Stimulated activated CD8-positive, alpha-beta memory T cell treated with anti-CD3 and anti-CD28 coated beads, Interleukin-12 subunit alpha, Interleukin-12 subunit beta, amount 100 ng/mL, for 1 hour (primary cell): Measurements from ENCODE around the gene SEMA3G.

Experiments
- DNase-seq: peaks from one replicate; pipeline ENCODE4 v3.0.0-alpha.2; 2020; ENCODE audit warnings: low read depth

SEMA3G gene

DNA sequence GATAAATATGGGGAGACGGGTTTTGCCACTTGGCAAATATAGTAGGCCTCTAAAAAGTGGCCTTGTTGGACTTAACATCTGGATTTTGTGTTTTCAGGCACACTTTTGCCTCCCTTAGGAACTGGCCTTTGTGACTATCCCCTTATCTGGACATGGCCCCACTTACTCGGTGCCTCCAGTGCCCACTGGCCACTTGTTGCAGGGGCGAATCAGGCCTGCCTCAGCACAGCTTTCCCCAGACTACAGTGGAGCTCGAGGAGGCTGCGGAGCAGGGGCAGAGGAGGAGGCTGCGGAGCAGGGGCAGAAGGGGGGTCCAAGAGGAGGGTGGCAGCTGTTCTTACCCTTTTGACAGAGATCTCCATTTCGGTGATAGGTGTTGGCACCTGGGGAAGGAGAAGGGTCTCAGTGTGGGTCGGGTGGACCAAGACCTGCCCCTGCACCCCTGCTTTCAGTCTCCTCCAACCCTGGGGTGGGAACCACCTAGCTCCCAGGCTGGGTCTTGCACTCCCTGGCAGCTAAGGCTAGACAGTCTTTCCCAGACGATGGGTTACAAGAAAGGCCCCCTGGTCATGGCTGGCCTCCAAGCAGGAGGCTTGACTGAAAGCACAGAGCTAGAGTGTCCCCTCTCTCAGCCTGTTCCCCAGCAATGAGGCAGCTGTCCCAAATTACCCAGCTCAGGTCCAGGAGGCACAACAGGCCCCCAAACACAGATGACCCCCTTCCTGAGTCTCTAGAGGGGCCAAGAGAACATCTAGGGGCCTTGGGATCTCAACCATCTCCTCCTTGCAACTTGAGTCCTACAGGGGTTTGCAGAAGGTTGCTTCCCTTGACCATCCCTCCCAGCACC, 6.1 kb downstream of the SEMA3G start:
- DNase-seq = no peak

DNA sequence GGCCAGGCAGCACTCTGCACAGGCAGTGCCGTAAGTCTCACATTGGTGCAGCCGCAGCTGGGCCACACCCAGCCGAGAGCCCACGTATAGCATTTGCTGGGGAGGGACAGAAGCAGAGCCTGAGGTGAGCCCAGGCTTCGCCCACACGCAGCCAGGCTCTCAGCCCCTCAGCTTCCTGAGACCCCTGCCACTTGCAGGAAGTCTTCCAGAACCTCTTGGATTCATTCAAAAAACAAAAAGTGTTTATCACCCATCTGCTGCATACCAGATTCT, 6.9 kb downstream of the SEMA3G start:
- no peak for DNase-seq

DNA sequence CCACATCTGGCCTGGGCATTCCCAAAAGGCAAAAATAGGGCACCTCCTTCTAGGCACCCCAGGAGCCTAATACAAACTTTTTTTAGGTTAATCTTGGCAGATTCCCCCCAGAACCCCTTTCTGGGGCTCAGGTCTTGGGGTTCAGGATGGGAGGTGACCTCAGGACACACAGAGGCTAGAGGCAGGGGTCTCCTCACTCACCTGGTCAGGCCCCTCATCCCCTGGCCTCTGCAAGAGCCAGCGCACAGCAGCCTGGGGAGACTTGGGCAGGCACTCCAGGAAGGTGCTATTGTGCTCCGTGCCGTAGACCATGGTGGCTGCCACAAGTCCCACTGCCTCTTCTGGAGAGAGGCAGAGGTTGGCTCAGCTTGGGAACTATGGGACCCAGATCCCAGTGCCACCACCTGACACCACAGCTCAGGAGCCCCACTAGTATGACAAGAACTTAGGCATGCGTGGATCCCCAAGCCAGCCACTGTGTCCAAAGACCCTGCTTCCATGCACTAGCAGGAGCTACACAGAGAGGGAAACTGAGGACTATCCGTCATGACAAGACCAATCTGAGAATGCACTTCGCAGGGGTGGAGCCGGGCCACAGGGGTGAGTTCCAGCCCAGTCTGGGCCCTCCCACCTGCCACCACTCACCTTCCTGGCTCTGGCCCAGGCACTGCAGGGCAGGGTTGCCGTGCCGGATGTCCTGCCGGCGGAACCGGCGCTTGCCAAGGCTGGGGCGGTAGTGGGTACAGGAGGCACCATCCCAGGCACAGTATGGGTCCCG, 7.4 kb downstream of the SEMA3G start:
- no peak for DNase-seq

DNA sequence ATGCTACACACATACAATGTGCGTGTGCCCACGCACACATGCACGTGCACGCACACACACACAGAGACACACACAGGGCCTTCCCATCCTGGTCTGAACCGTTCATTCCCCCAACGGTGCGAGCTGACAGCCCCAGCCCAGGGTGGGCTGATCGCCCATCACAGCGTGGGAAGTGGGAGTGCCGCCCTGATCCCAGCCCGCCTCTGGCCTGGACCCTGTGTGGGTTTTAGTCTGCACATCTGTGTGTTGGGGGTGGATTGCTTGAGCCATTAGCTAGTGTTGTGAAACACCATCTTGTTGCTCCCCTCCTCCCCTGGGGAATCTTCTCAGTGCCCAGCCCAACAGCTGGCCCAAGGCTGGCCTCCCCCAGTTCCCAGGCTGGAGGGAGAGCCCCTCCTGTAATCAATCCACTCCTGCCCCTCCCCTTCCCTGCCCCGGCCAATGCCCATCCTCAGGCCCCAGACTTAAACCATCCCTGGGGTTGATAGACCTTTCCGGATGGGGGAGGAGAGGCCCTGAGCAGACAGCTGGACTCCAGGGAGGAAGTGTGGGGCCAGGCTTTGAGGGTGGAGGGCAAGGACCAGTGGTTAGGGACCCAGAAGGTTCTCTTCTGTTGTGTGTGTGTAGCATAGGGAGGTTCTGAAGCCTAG, 8.3 kb downstream of the SEMA3G start:
- no peak for DNase-seq

DNA sequence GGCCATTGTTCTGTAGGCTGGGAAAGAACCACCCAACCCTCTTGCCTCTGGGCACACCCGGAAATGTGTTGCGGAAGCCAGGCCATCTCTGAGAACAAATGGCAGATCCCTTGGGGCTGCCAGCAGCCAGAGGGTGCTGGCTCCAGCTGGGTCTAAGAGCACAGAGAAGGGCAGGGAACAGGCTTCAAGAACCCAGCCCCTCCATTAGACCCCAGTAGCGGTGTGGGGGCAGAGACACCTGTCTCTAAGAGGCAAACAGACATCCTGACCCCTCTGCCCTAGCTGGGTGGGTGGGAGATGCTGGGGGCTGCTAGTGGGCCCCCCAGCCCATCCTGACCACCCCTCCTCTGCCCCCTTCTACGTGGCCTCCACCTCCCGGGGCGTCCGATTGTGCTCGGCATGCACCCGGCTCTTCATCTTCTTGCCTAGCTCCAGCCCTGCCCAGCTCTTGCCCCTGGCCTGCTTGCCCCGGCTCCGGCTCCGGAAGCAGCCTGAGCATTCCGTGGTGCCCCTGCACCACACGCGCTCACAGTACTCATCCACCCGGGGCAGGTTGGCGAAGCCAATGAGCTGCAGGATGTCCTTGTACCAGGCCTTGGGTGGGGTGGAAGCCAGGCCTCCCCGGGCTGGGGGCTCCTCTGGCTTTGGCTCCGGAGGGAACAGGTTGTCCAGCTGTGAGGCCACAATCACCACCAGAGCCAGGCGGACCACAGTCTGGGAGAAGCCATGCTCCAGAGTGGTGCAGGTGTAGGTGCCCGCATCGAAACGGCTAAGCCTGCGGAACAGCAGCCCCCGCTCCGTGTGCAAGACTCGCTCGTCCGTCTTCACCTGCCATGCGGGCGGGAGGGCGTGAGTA, 9.4 kb downstream of the SEMA3G start:
- DNase-seq = no peak

DNA sequence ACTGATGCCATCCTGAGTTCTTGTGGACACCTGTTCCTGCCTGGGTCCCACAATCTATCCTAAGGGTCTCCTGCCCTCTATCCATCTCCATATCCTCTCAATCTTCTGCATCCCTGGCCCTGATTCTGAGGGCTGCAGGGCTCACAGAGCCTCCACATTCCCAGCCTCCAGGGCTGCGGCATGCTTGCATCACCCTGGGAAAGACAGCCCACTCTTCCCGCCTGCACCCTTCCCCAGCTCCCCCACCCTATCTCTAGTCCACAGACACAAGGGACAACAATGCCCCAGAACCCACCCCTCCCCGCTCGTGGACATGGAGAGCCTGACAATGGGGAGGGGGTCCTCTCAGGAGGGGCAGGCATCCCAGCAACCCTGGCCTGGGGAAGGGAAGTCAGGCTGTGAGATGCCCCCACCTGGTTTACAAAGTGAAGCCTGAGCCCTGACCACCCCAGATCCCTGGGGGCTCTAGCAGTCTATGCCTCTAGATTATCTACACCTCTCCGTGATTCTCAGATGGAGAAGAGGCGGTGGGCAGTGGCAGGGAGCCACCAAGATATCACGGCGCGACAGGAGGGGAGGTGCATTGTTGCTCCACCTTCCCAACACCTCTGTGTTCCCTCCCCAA, 10.3 kb downstream of the SEMA3G start:
- no peak for DNase-seq

DNA sequence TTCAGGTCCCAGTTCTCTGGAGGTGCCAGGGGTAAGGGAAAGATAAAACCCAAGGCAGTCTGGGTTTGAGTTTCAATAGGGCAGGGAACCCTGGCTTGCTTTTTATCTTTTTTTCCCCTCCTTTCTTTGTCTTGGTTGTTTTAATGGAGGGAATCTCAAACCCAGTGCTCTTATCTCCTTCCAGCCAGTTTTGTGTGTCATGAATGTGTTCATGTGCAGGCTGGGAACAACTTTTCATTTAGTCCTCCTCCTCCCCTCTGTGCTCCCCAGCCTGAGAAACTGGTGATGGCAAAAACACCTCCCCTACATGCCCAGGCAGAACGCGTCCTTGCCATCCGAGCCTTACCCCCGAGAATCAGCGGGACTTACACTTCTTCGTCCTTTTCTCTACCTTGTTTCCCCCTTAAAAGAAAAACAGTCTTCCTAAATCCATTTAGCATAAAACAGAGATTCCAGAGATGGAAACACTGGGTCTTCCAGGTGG, 10.9 kb downstream of the SEMA3G start:
- no peak for DNase-seq

DNA sequence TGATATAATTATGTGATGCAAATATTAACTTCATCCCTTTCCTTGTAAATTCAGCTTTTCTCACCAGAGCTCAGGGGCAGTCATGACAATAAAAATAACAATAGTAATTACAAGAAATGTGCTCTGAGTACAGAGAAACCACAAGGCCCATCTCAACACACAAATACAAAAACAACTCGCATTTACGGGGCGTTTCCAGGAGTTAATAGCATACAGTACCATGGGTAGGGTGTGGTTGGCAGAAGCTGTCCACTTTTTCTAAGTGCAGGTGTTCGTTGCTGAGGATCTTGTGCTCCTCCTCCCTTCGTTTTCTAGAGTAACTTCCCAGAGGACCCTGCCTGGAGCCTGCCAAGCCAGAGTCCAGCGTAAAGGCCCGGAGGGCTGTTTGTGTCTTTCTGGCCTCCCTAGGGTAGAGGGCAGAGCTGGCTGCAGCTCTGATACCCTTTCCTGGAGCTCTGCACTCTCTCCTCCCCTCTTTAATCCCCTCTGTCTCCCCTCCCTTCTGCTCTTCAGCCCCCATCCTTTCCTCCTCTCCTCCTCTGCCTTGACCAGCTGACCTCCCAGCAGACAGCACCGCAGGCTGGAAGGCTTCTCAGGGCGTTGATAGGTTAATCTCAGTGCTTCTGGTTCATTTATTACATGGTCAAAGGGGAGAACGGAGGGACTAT, 11.4 kb downstream of the SEMA3G start:
- no peak for DNase-seq

DNA sequence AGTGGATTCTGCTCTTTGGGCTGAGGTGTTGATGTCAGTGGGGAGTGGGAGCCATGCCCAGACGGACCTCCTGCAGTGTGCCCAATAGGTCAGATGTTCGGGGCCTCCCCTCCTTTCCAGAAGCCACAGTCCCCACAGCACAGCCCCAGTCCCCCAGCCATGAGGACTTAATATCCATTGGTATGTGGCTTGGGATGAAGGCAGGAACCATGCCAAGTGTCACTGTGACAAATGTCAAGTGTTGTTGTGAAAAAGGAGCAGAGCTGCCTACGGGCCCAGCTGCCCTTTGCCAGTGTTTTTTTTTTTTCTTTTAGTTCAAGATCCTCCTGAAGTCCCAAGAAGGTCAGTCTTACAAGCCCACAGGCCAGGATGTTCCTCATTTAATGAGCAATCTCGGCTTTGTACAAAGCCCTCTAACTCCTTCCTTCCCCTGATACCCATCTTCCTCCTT, 12.2 kb downstream of the SEMA3G start:
- no peak for DNase-seq

DNA sequence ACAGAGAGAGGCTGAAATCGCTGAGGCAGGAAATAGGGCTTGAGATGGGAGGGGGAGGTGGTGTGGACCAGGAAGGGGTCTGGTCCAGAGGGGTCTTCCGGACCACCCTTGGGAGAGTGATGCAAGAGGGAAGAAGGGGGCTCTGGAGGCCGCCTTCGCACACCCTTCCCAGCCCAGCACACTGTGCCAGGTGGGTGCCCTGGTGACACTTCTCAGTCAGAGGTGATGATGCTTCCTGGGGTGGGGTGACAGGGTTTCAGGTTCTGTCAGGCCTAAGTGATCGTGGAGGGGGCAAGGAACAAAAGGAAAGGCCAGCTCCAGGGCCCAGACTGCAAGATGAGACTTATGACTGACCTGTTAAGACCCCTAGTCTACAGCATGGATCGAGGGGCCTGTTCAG, 12.7 kb downstream of the SEMA3G start:
- no peak for DNase-seq

DNA sequence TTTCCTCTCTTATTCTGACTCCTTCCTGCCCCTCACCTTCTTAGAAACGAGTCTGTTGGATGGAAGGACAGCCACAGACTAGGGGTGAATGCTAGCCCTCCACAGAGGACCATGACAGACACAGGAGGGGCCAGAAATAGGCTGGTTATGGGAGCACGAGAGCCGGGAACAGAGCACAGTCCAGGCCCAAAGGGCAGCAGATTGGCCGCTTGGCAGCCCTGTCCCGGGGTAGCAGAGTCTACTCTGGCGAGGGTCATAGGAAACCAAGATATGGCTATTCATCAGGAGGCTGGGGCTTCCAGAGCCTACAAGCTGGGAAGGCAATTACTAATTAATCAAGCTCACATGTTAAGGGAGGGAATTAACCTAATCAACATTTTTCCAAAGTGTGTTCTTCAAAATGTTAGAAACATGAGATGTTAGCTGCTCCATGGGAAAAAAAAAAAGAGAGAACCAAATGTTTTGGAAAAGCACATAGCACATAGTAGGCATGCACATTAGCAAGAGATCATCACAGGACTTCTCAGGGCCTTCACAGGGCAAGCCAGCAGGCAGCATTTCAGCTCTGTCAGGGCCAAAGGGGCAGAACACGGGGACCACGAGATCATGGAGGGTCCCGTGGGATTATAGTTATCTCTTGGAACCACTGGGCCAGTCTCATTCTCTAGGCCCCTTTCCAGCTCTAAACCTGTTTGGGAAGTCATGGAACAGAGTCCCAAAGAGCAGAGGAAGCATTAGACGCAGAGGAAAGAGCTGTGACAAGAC, 13.3 kb downstream of the SEMA3G start:
- no peak for DNase-seq

DNA sequence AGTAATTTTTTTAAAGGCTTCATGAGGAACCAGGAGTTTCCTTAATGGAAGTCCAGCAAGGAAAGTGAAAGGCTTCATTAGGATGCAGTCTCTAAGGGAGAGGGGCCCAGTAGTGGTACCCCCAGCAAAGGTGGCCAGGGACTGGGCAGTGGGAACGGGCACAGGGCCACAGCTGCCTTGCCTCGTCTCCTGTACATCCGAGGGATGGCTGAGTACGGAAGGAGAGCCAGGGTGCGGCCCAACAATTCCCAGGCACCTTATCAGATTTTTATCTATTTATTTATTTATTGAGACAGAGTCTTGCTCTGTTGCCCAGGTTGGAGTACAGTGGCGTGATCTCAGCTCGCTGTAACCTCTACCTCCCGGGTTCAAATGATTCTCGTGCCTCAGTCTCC, 14.5 kb downstream of the SEMA3G start:
- DNase-seq = no peak

DNA sequence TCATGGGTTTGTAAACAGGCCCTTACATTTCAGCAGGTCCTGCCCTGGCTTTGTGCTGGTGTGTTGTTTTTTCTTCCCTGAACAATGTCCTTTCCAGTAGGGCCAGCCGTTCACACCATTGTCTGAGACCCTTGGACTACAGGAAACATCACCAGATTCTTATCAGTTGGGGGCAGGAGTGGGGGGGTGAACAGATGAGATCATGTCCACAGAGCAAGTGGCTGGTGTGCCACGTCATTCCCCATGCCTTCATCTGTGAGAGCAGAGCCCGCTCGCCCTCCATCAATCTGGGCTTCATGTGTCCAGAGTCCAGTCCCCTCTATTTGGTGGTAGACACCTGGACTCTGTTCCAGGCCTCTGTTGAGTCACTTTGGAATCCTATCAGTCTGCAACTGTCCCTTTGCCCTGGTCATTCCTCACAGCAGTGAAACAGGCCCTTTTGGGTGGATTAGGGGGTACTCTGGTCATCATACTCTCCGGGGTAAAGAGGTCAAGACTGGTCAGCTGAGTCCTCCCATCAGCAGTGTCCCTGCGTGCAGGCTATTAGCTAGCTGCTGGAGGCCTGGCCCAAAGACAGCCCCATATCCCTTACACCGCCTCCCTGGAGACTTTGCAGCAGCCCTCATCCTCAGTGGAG, 15.0 kb downstream of the SEMA3G start:
- DNase-seq = no peak

DNA sequence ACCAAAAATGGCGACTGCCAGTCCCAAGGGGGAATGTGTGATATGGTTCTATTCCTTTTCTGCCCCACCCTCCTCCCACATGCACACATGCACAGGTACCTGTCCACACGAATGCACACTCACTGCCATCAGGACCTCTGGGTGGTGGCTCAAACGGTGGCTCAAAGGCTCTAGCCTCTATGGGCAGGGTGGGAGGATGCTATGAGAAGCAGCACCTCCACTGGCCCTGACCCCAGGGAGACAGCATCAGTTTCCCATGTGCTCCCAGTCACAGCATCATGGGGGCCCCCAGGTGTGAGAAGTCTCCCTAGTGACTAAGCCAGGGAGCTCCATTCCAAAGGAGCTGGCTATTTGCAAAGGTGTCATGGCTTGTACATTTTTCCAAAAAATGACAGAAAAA, 15.9 kb downstream of the SEMA3G start:
- DNase-seq = no peak

DNA sequence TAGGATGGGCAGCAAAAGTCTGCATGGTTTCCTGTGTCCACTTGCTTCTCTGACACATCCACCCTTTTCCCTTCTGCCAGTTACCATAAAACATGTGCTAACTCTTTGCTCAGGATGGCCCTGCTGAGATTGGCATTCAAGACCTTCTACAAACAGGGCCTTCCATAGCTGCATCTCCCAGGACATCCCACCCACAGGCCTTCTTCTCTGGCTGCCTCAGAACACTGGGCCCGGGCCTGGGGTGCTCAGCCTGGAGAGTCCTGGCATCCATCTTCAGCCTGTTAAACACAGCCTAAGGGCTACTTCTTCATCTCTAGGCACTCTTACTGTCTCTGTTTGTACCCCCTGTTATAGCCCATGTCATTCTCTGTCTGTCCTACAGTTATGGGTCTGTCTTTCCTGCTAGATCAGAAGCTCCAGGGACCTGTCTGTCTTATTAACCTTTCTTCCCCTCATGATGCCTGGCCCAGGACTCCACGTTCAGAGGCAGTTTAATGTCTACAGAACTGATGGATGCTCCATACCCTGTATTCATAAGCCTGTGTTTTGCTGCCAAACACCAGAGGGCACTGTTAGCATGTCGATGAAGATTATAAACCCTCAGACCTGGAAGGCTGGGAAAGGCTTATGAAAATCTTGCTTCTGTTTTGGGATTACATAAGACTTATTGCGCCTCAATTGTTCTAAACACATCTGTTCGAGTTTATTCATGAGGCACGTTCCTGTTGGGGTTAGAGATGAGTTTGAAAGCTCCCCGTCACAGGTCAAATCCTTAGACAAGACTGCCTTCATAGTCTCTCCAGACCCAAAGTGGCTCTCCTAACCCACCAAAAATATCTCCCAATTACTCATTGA, 16.5 kb downstream of the SEMA3G start:
- no peak for DNase-seq

DNA sequence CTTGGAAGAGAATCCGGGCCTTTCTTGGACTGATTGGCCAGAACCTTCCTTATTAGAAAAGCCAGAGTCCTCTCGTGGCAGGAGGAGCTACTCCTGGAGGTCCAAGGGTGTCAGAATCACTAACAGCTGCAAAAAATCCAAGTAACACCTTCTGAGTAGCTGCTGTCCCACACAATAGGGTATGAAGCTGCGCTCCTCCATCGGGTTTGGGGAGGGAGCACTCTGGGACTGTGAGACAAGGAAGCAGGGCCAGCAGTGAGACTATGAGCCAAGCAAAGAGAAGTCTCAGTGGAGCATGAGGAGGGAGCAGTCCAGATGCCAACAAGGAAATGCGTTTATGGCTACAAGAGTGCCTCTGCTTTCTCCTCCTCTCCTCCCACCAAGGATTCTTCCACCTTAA, 21.7 kb downstream of the SEMA3G start:
- no peak for DNase-seq

DNA sequence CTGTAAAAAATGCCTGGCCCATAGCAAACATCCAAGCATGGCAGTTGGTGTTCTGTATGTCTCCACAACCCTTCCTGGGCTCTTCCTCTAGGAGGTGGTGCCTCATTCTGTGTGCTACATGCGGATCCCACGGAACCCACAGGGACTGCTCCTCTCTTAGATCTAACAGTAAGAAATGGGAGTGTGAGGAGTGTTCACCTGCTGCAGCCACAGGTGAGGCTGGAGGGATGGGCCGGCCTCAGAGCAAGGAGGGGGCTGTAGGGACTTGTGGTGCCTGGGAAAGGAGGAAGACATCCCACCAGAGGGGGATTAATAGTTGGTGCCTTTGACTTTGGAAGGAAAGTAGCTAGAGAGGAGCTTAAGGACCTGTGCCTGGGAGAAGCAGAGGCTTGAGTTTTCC, 22.2 kb downstream of the SEMA3G start:
- DNase-seq = no peak

DNA sequence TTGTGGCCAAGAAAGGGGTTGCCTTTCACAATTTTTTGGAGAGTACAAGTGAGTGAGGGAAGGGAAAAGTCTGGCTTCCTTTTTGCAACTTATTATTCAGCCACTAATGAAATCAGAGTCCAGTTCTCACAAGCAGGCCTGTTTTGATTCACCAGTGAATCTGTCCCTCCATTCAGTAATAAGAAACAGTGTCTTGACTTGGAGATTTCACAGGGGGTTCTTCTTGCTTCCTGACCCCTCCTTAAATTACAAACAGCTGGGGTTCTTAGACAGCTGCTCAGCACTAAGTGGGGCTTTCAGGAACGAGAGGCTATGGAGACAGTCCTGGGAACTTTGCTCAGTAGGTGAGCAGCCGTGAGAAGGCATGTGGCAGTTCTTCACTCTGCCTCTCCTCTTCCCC, 24.5 kb downstream of the SEMA3G start:
- DNase-seq = no peak

DNA sequence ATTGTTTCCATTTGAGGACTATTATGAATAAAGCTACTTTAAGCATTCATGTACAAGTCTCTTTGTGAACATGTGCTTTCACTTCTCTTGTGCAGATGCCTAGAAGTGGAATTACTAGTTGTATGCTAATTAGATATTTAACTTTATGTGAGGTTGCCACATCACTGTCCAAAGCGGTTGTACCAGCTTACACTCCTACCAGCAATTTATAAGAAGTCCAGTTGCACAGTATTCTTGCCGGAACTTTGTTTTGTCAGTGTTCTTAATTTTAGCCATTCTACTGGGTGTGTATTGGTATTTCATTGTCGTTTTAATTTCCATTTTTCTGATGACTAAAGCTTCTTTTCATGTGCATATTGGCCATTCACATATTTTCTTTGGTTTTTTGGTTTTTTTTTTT, 29.1 kb downstream of the SEMA3G start:
- DNase-seq = no peak
